ENCODE measurements around the gene BCAN. TPM values are rescaled to one million over a fixed set of nuclear protein-coding genes. Genes with fewer than 3 reads are reported as not detected.

The BCAN gene
- total and polyA plus RNA-seq, 2 of the 8 experiments (the other 6 are each of a cell fraction or from before 2014, with no cell fraction given) = 4.5 to 24.0 TPM

GRCh38 chr1:156662005-156662799 is 20.3 kb downstream of the BCAN start:
- no peak for DNase-seq (ENCODE audit: low read depth in 1 of 2, low spot score in 2 of 2)
- peak overlapping the region; percentile 83 for H3K18ac ChIP-seq (ENCODE audit: extremely low read depth, low read length)
- H2BK12ac ChIP-seq (ENCODE audit: low read depth, low read length) = peak overlapping the region; percentile 100
- H3K79me2 ChIP-seq (ENCODE audit: control insufficient read depth in 1 of 2, insufficient read depth in 2 of 2, low read length in 2 of 2) = no peaks in the 10 kb centered on the region
- no peak overlapping the region for H3K4me3 ChIP-seq (ENCODE audit: extremely low read depth in 1 of 4, insufficient read depth in 2 of 4, low read depth in 3 of 4, low read length in 4 of 4)
- H3K27ac ChIP-seq (ENCODE audit: low read depth, low read length) = no peak overlapping the region
- H3K23ac ChIP-seq (ENCODE audit: insufficient read length) = no peak overlapping the region
- H2AFZ ChIP-seq (ENCODE audit: low read length) = no peak overlapping the region
- peaks cover 6% of the 10 kb centered on the region for H3K23me2 ChIP-seq (ENCODE audit: low read depth, low read length)
- H3K4me2 ChIP-seq (ENCODE audit: insufficient read depth in 1 of 2, low read depth in 2 of 2, low read length in 2 of 2) = no peak overlapping the region
- peak overlapping the region; percentile 50 for H3K4ac ChIP-seq (replicated peaks; ENCODE audit: insufficient read length, low read depth, low read length)
- H3K27me3 ChIP-seq (replicated peaks in 1 of 4; ENCODE audit: control insufficient read depth in 3 of 4, extremely low read depth in 1 of 4, insufficient read depth in 3 of 4, low read length in 3 of 4) = peaks cover 0 to 24% (median 14%) of the 10 kb centered on the region in 4 experiments; a peak in 6 of 7 replicates
- FAIRE-seq = no peak
- peaks cover 19 to 58% (median 49%) of the 10 kb centered on the region in 4 experiments for H3K4me1 ChIP-seq (replicated peaks in 1 of 4; ENCODE audit: control insufficient read depth in 3 of 4, insufficient read depth in 4 of 4, low read length in 3 of 4)
- WGBS, 2 experiments (ENCODE audit: extremely low coverage in 1 of 2, insufficient coverage in 1 of 2, insufficient read length in 1 of 2, insufficient replicate concordance in 2 of 2, low coverage in 1 of 2, low lambda C conversion rate in 2 of 2, missing lambda C conversion rate in 1 of 2) = 57% methylated on average over 12 of the region's 12 CpGs; no CpG with 5 or more reads in 1 of the 2 experiments
- no peak overlapping the region for H3K56ac ChIP-seq (replicated peaks; ENCODE audit: insufficient read length, low read depth, low read length)
- no peaks in the 10 kb centered on the region for H3K36me3 ChIP-seq (ENCODE audit: control insufficient read depth in 2 of 4, insufficient read depth in 4 of 4, low read length in 3 of 4)
- no peaks in the 10 kb centered on the region for H3K9me3 ChIP-seq (ENCODE audit: insufficient read depth in 2 of 2, low read depth in 1 of 2, low read length in 1 of 2)
- H3K9ac ChIP-seq (replicated peaks in 1 of 4; ENCODE audit: extremely low read depth in 1 of 4, low read depth in 3 of 4, low read length in 3 of 4) = no peak overlapping the region
- H2BK120ac ChIP-seq (replicated peaks; ENCODE audit: low read depth, low read length) = peak overlapping the region; percentile 26
- no peaks in the 10 kb centered on the region; the same call in 1 of the 2 replicates for H3K79me1 ChIP-seq (ENCODE audit: low read depth, low read length)
- no peak overlapping the region; the same call in 1 of the 2 replicates for H4K8ac ChIP-seq (ENCODE audit: extremely low read depth, insufficient read depth, low read length)
- H4K5ac ChIP-seq (ENCODE audit: insufficient read length, low read depth, low read length) = no peak overlapping the region
- no peak overlapping the region for H3K14ac ChIP-seq (ENCODE audit: insufficient read length)
- H4K20me1 ChIP-seq (replicated peaks in 1 of 2; ENCODE audit: control insufficient read depth in 1 of 2, insufficient read depth in 2 of 2, low read length in 2 of 2) = no peaks in the 10 kb centered on the region
- ChIA-PET CTCF (ENCODE audit: partially characterized antibody) (interaction anchor here (0.6 to 66.0 kb wide), 7 partner anchors 18 to 212 kb away, joined by 3 to 4284 read pairs (median 6); partner anchors contain the start of genes BCAN, CRABP2, HAPLN2 and ISG20L2), POLR2A (ENCODE audit: partially characterized antibody) (interaction anchor here (0.6 to 12.0 kb wide), 11 partner anchors 14 to 90 kb away, joined by 3 to 419 read pairs (median 4); partner anchors contain the start of genes HDGF, NAXE and NES)
- peak overlapping the region; percentile 71; the same call in 1 of the 2 replicates for H2AK5ac ChIP-seq (ENCODE audit: low read depth, low read length)
- 0 out of 2 replicates have a peak overlapping the region, but pooled peaks have one; percentile 31 for H2BK15ac ChIP-seq (ENCODE audit: low read length)
- H4K91ac ChIP-seq (replicated peaks; ENCODE audit: insufficient read length, low read length) = peak overlapping the region; percentile 93
- H2BK5ac ChIP-seq (ENCODE audit: low read depth, low read length) = peak overlapping the region; percentile 98
- H2BK20ac ChIP-seq (ENCODE audit: low read length) = peak overlapping the region; percentile 97; the same call in 1 of the 2 replicates
- TF ChIP-seq ATF2 (IDR thresholded peaks at IDR 0.05; ENCODE audit: low read length) = no peak
- TF ChIP-seq KDM1A (IDR thresholded peaks at IDR 0.05; ENCODE audit: borderline replicate concordance, low read length) = peak; percentile 95
- TF ChIP-seq RFX5 (IDR thresholded peaks at IDR 0.05; ENCODE audit: borderline replicate concordance, low read depth, low read length) = no peak
- TF ChIP-seq HDAC2 (IDR thresholded peaks at IDR 0.05; ENCODE audit: borderline replicate concordance in 1 of 2, low read depth in 2 of 2, low read length in 2 of 2) = peak in 1 of 2 experiments; percentile 76; a peak in 1 of 4 replicates
- no peak for TF ChIP-seq SRF (IDR thresholded peaks at IDR 0.05; ENCODE audit: low read depth, low read length)
- TF ChIP-seq BRCA1 (IDR thresholded peaks at IDR 0.05; ENCODE audit: low read depth, low read length) = no peak
- TF ChIP-seq TBP (IDR thresholded peaks at IDR 0.05; ENCODE audit: low read depth, low read length) = no peak
- TF ChIP-seq SIRT6 (IDR thresholded peaks at IDR 0.05; ENCODE audit: low read length) = no peak
- TF ChIP-seq BCL11A (IDR thresholded peaks at IDR 0.05; ENCODE audit: low read depth in 2 of 2, low read length in 2 of 2) = no peak
- TF ChIP-seq JUN (IDR thresholded peaks at IDR 0.05; ENCODE audit: low read depth, low read length) = no peak

All from H1 (cell line).